ENCODE data around the gene MC5R.

MC5R gene

GRCh38 chr18:13823707-13824395, at the start of gene MC5R:
MC5R (plus strand) TSS chr18:13824149; CDS start chr18:13825766, 1,617 bp downstream.
- TF ChIP-seq CTCF (IDR thresholded peaks at IDR 0.05; ENCODE audit: extremely low read depth, missing control alignments), result peak; percentile 99
- DNase-seq (ENCODE audit: low spot score), result peak; percentile 93

DNA sequence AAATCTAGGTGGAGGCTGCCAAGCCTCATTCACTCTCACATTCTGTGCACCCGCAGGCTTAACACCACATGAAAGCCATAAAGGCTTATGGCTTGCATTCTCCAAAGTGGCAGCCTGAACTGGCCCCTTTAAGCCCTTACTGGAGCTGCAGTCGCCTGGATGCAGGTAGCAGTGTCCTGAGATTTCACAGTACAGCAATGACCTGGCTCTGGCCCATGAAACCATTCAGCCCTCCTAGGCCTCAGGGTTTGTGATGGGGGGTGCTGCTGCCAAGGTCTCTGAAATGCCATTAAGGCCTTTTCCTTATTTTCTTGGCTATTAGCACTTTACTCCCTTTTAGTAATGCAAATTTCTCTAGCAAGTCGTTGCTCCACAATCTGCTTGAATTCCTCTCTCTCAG, 48.9 kb upstream of the MC5R start:
- TF ChIP-seq CTCF (IDR thresholded peaks at IDR 0.05; ENCODE audit: extremely low read depth, missing control alignments), result no peak
- DNase-seq (ENCODE audit: low spot score), result no peak

- no peak for DNase-seq (ENCODE audit: low spot score)
- no peak for TF ChIP-seq CTCF (IDR thresholded peaks at IDR 0.05; ENCODE audit: extremely low read depth, missing control alignments)
These were observed 32.8 kb upstream of the MC5R start for GRCh38 chr18:13791181-13791580.

- TF ChIP-seq CTCF (IDR thresholded peaks at IDR 0.05; ENCODE audit: extremely low read depth, missing control alignments), result no peak
- no peak for DNase-seq (ENCODE audit: low spot score)
These were observed 30.1 kb upstream of the MC5R start for GRCh38 chr18:13793819-13794218.

- DNase-seq (ENCODE audit: low spot score), result no peak
- no peak for TF ChIP-seq CTCF (IDR thresholded peaks at IDR 0.05; ENCODE audit: extremely low read depth, missing control alignments)
These were observed 27.4 kb upstream of the MC5R start for GRCh38 chr18:13796515-13796914.

DNA sequence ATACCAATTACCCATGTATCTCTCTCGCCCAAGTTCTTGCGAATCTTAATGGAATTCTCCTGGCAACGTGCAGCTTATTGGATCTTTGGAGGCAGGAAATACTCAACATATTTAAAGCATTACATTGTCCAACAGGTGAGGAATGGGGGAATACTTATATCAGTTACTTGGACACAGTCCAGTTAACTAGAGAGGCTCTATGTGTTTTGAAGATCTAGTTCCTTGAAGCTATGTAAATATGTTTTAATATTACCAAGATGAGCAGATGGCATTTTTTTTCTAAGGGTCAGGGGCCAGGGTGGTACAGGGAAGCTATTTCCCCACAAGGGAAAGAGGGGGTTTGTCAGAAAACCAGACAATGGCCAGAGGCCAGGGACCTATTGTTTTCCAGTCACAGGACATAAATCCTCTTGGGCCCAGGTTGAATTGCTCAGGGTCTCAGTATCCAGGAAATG, 26.8 kb upstream of the MC5R start:
- no peak for DNase-seq (ENCODE audit: low spot score)
- no peak for TF ChIP-seq CTCF (IDR thresholded peaks at IDR 0.05; ENCODE audit: extremely low read depth, missing control alignments)

- TF ChIP-seq CTCF (IDR thresholded peaks at IDR 0.05; ENCODE audit: extremely low read depth, missing control alignments), result no peak
- no peak for DNase-seq (ENCODE audit: low spot score)
These were observed 24.6 kb upstream of the MC5R start for GRCh38 chr18:13799396-13799795.

All from GM20000 (cell line).